Suprapubic skin (tissue), 4 donors: ENCODE data around the gene ABHD17B. TPM values are rescaled to one million over a fixed set of nuclear protein-coding genes. Genes with fewer than 3 reads are reported as not detected.

Experiments used
- DNase-seq, 2 donors: peaks; one replicate each; pipeline ENCODE4 v3.0.0-alpha.2; 2019; ENCODE audit warnings: low spot score in 2 of 2
- H3K27ac ChIP-seq: fragments of 200-600 bp; sonication (generic); one replicate; pipeline ENCODE4 v1.5.1; 2019
- H3K27me3 ChIP-seq: fragments of 200-600 bp; sonication (generic); one replicate; pipeline ENCODE4 v1.5.1; 2019
- H3K36me3 ChIP-seq: fragments of 200-600 bp; sonication (generic); one replicate; pipeline ENCODE4 v1.5.1; 2019
- H3K4me1 ChIP-seq: fragments of 200-600 bp; sonication (generic); one replicate; pipeline ENCODE4 v1.5.1; 2019
- H3K4me3 ChIP-seq: fragments of 200-600 bp; sonication (generic); one replicate; pipeline ENCODE4 v1.5.1; 2019; ENCODE audit warnings: mild to moderate bottlenecking
- H3K9me3 ChIP-seq: fragments of 200-600 bp; sonication (generic); one replicate; pipeline ENCODE4 v1.5.1; 2019
- EP300 ChIP-seq: sonication (generic); formaldehyde crosslinking; IDR thresholded peaks from one replicate; pipeline ENCODE4 v1.6.1; 2017; ENCODE audit warnings: antibody characterized with exemption
- POLR2A ChIP-seq, 2 donors: fragments of 450-650 bp; IDR thresholded peaks; one replicate each; pipeline ENCODE4 v1.6.1; 2017; ENCODE audit warnings: antibody characterized with exemption in 2 of 2, mild to moderate bottlenecking in 2 of 2, moderate library complexity in 2 of 2
- POLR2AphosphoS5 ChIP-seq, 3 donors: sonication (generic); formaldehyde crosslinking; IDR thresholded peaks; one replicate each; pipeline ENCODE4 v1.6.1; 2017; ENCODE audit warnings: antibody characterized with exemption in 3 of 3
- WGBS: methylation state at CpG from one replicate; pipeline ENCODE4 v1.1.5; 2018; 5-methylcytosine and 5-hydroxymethylcytosine counted together
- total RNA-seq, 4 donors: library from RNA; depleted of rRNA; stranded (reverse); fragments of >200 nt; gene quantifications; one replicate each; pipeline ENCODE4 v1.1.0, GENCODE V29; 2016
- TF ChIP-seq, protein P1 (sequence below), 2 donors: fragments of 200-600 bp in 1 of 2; fragments of 450-650 bp in 1 of 2; sonication (generic) in 1 of 2; IDR thresholded peaks; one replicate each; pipeline ENCODE4 v1.5.1; 2016 to 2019; ENCODE audit warnings: antibody characterized with exemption in 2 of 2, mild to moderate bottlenecking in 1 of 2, moderate library complexity in 1 of 2

The ABHD17B gene
- total RNA-seq, 4 donors from 2014 or later, result 22.4 to 40.7 (median 33.2) TPM

DNA sequence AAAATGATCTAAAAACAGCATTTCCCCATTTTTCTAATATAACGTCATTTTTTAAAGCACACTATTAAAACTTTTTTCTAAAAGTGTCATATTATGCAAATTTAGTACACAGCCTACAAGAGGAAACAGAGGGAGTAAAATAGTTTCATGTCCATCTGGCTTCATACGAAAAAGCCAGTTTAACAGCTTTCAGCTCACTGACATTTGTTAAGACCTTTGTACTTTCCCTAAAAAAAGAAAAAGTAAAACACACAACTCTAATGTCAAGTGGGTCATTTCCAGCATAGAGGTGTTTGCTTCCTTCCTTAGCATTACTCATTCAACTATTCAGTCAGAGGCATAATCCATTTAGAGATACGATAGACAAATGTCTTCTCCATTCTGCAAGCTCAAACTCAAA lies 49.4 kb downstream of the ABHD17B start:
- 86% methylated on average over 3 of the region's 3 CpGs for WGBS
- peaks cover 8% of the 10 kb centered on the region for H3K9me3 ChIP-seq
- peaks cover 2% of the 10 kb centered on the region for H3K36me3 ChIP-seq
- no peak for DNase-seq
- H3K27ac ChIP-seq, result no peak overlapping the region
- H3K4me3 ChIP-seq, result no peak overlapping the region
- no peaks in the 10 kb centered on the region for H3K4me1 ChIP-seq
- no peaks in the 10 kb centered on the region for H3K27me3 ChIP-seq
- TF ChIP-seq EP300 (no peak), POLR2AphosphoS5 (IDR thresholded peaks at IDR 0.05) (no peak), POLR2A (IDR thresholded peaks at IDR 0.05) (no peak)
- TF ChIP-seq, protein P1, sequence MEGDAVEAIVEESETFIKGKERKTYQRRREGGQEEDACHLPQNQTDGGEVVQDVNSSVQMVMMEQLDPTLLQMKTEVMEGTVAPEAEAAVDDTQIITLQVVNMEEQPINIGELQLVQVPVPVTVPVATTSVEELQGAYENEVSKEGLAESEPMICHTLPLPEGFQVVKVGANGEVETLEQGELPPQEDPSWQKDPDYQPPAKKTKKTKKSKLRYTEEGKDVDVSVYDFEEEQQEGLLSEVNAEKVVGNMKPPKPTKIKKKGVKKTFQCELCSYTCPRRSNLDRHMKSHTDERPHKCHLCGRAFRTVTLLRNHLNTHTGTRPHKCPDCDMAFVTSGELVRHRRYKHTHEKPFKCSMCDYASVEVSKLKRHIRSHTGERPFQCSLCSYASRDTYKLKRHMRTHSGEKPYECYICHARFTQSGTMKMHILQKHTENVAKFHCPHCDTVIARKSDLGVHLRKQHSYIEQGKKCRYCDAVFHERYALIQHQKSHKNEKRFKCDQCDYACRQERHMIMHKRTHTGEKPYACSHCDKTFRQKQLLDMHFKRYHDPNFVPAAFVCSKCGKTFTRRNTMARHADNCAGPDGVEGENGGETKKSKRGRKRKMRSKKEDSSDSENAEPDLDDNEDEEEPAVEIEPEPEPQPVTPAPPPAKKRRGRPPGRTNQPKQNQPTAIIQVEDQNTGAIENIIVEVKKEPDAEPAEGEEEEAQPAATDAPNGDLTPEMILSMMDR (IDR thresholded peaks at IDR 0.05), result no peak

DNA sequence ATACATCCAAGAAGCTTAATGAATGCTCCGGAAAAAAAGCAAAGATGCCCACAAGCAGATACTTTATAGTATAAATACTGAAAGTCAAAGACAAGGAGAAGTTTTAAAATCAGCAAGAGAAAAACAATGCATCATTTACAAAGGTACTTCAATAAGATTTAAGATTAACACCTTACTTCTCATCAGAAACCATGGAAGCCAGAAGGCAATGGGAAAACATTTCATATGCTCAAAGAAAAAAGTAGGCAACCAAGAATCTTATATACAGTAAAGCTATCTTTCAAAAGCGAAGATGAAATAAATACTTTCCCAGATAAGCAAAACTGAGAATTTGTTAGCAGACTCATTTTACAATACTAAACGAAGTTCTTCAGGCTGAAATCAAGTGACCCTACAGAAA lies 51.1 kb downstream of the ABHD17B start:
- 98% methylated on average over 3 of the region's 3 CpGs for WGBS
- no peak for DNase-seq

DNA sequence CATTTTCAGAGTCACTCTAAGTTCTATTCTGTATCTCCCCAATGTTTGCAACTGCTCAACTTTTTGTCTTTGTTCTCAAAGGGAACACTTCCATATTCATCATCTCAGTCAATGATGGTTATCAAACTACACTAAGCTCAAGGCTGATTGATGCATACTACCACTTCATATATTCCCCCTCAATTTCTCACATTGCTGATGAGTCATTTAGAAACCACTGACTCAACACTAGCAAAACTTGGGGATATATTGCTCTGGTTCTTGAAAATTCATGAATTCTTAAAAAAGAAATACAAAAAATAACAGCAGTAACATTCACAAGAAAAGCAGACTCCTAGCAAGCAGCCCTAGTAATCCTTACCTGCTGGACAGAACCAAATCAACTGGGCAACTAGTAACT lies 52.2 kb downstream of the ABHD17B start:
- Histone ChIP-seq H3K9me3 (peaks cover 8% of the 10 kb centered on the region), H3K4me1 (no peaks in the 10 kb centered on the region), H3K4me3 (no peak overlapping the region), H3K27me3 (no peaks in the 10 kb centered on the region), H3K27ac (no peak overlapping the region), H3K36me3 (no peaks in the 10 kb centered on the region)
- TF ChIP-seq, protein P1 (IDR thresholded peaks at IDR 0.05), result no peak
- TF ChIP-seq POLR2AphosphoS5 (IDR thresholded peaks at IDR 0.05) (no peak), EP300 (no peak), POLR2A (IDR thresholded peaks at IDR 0.05) (no peak)
- DNase-seq, result no peak

More for the DNA sequence above, 51.1 kb downstream of the ABHD17B start:
- H3K4me3 ChIP-seq, result no peak overlapping the region
- TF ChIP-seq POLR2A (IDR thresholded peaks at IDR 0.05) (no peak), POLR2AphosphoS5 (IDR thresholded peaks at IDR 0.05) (no peak), EP300 (no peak)
- TF ChIP-seq, protein P1 (IDR thresholded peaks at IDR 0.05), result no peak
- H3K36me3 ChIP-seq, result no peaks in the 10 kb centered on the region
- no peaks in the 10 kb centered on the region for H3K27me3 ChIP-seq
- H3K4me1 ChIP-seq, result no peaks in the 10 kb centered on the region
- H3K27ac ChIP-seq, result no peak overlapping the region
- peaks cover 8% of the 10 kb centered on the region for H3K9me3 ChIP-seq

DNA sequence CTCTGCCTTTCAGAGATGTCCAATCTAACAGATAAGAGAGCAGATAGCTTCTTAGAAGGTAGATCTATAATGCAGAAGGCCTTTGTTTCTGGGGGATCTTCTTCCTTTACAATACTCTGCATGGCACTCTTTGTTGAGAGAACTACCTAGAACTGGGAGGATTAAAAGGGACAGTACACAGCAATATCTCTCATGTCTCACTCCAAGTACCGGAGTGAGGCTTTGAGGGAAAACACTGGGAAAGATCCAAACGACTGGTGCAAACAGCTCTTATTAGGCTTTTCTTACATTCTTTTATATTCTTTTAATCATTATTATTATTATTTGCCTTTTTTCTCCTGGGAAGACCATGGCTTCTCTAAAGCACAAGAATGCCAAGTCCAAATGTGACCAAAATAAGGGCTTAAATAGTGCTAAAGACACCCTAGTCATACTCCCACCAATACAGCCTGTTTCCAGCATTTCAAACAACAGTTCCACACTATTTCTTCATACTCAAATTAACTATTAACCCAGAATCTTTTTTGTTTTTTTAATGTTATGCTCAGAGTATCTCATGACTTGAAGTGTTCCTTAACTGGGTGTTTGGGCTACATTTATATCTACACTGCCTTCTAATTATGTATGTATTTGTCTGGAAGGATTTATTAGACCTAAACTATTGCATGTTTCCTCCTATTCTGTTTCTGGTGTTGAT lies 52.7 kb downstream of the ABHD17B start:
- TF ChIP-seq POLR2A (IDR thresholded peaks at IDR 0.05), result no peak
- WGBS, result 94% methylated on average over 2 of the region's 2 CpGs
- H3K27me3 ChIP-seq, result no peaks in the 10 kb centered on the region
- peaks cover 8% of the 10 kb centered on the region for H3K9me3 ChIP-seq
- H3K4me3 ChIP-seq, result no peak overlapping the region
- no peaks in the 10 kb centered on the region for H3K4me1 ChIP-seq
- no peak overlapping the region for H3K27ac ChIP-seq
- DNase-seq, result no peak
- H3K36me3 ChIP-seq, result no peaks in the 10 kb centered on the region

DNA sequence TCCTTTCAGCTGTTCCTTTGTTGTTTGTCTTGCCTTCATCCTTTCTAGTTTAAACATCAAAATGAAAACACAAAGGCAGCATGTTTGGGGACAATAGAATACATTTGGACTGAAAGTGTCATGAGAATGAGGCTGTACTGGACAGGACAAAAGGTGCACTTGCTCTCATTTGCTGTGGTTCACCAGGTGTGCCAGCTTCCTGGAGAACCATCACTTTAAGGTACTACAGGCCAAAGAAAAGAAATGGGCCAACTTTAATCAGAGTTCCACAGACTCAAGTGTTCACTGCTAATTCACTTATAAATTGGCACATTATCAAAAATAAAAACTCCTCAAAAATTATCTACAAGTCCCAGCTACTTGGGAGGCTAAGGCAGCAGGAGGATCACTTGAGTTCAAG lies 53.8 kb downstream of the ABHD17B start:
- no peak overlapping the region for H3K27ac ChIP-seq
- H3K9me3 ChIP-seq, result peaks cover 8% of the 10 kb centered on the region
- TF ChIP-seq, protein P1 (IDR thresholded peaks at IDR 0.05), result no peak
- TF ChIP-seq POLR2AphosphoS5 (IDR thresholded peaks at IDR 0.05), result no peak
- no peak for TF ChIP-seq POLR2A (IDR thresholded peaks at IDR 0.05)
- no peak for TF ChIP-seq EP300
- no peak overlapping the region for H3K4me3 ChIP-seq
- no peaks in the 10 kb centered on the region for H3K4me1 ChIP-seq
- no peak for DNase-seq
- no peaks in the 10 kb centered on the region for H3K27me3 ChIP-seq
- H3K36me3 ChIP-seq, result no peaks in the 10 kb centered on the region

DNA sequence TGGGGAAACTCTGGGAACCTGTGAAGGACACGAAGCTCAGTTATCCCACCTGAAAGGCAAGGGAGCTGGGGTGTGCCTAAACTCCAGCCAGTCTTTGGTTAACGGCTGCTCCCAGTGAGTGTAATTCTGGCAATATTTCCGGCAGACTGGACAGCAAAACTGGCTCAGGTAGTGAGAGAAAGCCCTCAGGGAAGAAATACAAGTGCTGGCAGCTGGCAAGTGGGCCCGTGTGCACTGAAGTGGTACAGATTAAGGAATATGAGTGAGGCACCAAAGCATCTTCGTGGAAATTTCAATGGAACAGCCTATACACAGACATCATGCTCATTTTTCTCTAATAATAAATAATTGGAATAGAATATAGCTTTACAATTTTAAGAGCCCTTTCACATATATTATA lies 56.2 kb downstream of the ABHD17B start:
- Histone ChIP-seq H3K27me3 (no peaks in the 10 kb centered on the region), H3K27ac (no peak overlapping the region), H3K36me3 (no peaks in the 10 kb centered on the region), H3K4me1 (no peaks in the 10 kb centered on the region), H3K4me3 (no peak overlapping the region), H3K9me3 (no peaks in the 10 kb centered on the region)
- TF ChIP-seq, protein P1 (IDR thresholded peaks at IDR 0.05), result no peak
- TF ChIP-seq EP300 (no peak), POLR2AphosphoS5 (IDR thresholded peaks at IDR 0.05) (no peak)
- DNase-seq, result no peak
- WGBS, result 66% methylated on average over 5 of the region's 5 CpGs
